NCI-H526 treated with DMSO at 0.1 percent for 48 hours (cell line): ENCODE results near the gene C1QTNF8.

ENCODE experiments used
- DNase-seq: peaks from one replicate; lab custom pipeline; 2025; lab: John Stamatoyannopoulos, UW

C1QTNF8 gene

GRCh38 chr16:1077877-1078578 is 18.0 kb downstream of the C1QTNF8 start:
- no peak for DNase-seq

GRCh38 chr16:1076801-1077576 is 19.1 kb downstream of the C1QTNF8 start:
- DNase-seq: no peak

GRCh38 chr16:1075546-1075945 is 20.5 kb downstream of the C1QTNF8 start:
- DNase-seq: no peak

GRCh38 chr16:1074379-1074649 is 21.7 kb downstream of the C1QTNF8 start:
- DNase-seq: no peak

- DNase-seq: no peak
Observed at GRCh38 chr16:1073566-1074378, 22.3 kb downstream of the C1QTNF8 start.

- no peak for DNase-seq
Observed at GRCh38 chr16:1073262-1073558, 22.8 kb downstream of the C1QTNF8 start.

- DNase-seq: no peak
Observed at GRCh38 chr16:1072526-1073261, 23.4 kb downstream of the C1QTNF8 start, which contains the start of gene SSTR5. SSTR5 (plus strand) TSS chr16:1072747; CDS start chr16:1078869, 6,122 bp downstream.

GRCh38 chr16:1071561-1072225 is 24.4 kb downstream of the C1QTNF8 start:
- no peak for DNase-seq

GRCh38 chr16:1070864-1071408 is 25.1 kb downstream of the C1QTNF8 start:
- no peak for DNase-seq

- DNase-seq: no peak
Observed at GRCh38 chr16:1070084-1070863, 25.8 kb downstream of the C1QTNF8 start.

GRCh38 chr16:1069154-1069553 is 26.9 kb downstream of the C1QTNF8 start:
- DNase-seq: no peak

GRCh38 chr16:1068451-1068850 is 27.6 kb downstream of the C1QTNF8 start:
- DNase-seq: no peak

- no peak for DNase-seq
Observed at GRCh38 chr16:1067629-1068028, 28.4 kb downstream of the C1QTNF8 start.

- DNase-seq: no peak
Observed at GRCh38 chr16:1066584-1067172, 29.4 kb downstream of the C1QTNF8 start.

GRCh38 chr16:1065469-1066128 is 30.4 kb downstream of the C1QTNF8 start:
- DNase-seq: no peak

- DNase-seq: no peak
Observed at GRCh38 chr16:1063728-1064127, 32.3 kb downstream of the C1QTNF8 start.

GRCh38 chr16:1062895-1063294 is 33.1 kb downstream of the C1QTNF8 start:
- no peak for DNase-seq

- DNase-seq: no peak
Observed at GRCh38 chr16:1061769-1062505, 34.1 kb downstream of the C1QTNF8 start.
